K562 treated with DMSO at 1 percent for 12 hours (cell line): ENCODE results near the gene B4GALT1. TPM values are rescaled to one million over a fixed set of nuclear protein-coding genes. Genes with fewer than 3 reads are reported as not detected.

Experiments
- total RNA-seq: library from RNA; unstranded; fragments of 300-600 nt; gene quantifications from 2 replicates; pipeline ENCODE4 v1.2.3, GENCODE V29; 2022; ENCODE audit not compliant: insufficient read depth

The B4GALT1 gene, protein sequence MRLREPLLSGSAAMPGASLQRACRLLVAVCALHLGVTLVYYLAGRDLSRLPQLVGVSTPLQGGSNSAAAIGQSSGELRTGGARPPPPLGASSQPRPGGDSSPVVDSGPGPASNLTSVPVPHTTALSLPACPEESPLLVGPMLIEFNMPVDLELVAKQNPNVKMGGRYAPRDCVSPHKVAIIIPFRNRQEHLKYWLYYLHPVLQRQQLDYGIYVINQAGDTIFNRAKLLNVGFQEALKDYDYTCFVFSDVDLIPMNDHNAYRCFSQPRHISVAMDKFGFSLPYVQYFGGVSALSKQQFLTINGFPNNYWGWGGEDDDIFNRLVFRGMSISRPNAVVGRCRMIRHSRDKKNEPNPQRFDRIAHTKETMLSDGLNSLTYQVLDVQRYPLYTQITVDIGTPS
- 13.1 and 39.9 TPM in 2 replicates for total RNA-seq

DNA sequence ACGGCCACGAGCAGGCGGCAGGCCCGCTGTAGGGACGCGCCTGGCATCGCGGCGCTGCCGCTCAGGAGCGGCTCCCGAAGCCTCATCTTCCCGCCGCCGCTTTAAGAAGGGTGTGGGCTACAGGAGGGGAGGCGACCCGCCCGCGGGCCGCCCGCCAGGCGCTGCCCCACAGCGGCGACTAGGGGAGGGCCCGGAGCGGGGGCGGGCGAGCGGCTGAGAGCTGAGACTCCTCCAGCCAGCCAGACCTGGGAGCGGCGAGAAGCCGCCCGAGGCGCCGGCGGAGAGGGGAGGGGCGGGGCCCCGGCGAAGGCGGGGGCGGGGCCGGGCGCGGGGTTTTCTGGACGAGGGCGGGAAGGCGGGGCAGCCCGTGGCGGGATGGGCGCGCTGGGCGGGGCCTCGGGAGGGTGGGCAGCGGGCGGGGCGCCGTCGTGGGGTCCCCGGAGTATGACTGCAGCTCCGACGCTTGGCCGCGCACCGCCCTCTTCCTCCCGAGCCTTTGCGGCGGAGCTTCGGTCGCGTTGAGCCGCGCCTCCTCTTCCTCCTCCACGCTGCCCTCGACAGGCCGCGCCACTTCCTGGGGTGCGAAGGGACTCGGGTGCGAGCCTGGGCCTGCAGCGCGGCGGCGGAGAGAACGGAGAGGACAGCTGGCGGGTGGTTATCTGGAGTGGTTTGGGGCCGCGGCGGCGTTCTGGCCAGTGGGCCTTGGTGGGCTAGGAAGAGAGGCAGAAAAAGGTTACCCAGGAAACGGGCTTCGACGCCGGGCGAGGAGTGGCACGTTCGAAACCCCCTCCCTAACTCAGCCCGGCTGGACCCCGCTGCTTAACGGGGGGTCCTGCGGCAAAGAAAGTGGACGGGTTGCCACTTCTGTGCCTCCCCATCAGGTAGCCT lies at the start of gene B4GALT1:
B4GALT1 (minus strand) TSS at position 253 of the 888 bp plus-strand sequence; CDS start at position 86, 167 bp downstream.

DNA sequence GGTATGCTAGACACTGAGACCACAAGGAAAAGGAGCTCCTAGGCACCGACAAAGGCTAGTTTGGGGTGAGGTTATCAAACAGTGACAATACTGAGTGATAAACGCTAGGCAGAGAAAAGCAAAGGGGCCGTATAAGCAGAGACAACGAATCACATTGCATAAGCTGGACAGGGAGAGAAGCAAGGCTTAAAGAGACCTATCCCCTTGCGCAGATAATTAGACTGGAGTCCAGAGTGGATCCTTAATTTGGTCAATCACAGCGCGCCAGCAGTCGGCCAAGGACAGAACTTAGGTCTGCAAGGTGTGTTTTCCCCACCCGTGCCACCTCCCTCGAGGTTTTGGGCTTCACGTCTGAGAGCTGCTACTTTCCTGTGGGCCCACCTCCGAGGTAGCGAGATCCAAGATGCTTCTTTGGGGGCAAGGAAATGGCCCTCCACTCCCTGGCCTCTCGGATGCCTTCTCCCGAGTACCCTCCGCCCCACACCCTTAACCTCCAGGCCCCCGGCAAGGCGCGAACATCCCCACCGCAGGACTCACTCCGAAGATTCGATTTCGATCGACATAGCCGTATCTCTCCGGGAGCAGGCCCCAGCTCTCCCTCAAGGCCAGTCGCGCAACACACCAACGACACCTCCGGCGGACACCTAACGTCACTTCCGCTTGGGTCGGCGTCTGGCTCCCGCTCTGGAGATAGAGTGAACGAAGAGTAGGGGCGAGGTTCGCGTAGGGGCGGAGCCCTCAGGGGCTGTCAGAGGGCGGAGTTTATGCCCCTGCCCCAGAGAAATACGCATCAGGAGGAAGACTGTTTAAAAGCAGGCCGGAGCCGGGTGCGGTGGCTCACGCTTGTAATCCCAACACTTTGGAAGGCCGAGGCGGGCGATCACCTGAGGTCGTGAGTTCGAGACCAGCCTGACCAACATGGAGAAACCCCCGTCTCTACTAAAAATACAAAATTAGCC lies 90.8 kb downstream of the B4GALT1 start, which contains the start of gene SMU1:
SMU1 (minus strand) TSS at position 629 of the 959 bp plus-strand sequence; CDS start at position 563, 66 bp downstream.

Other genes starting within 250 kb of the B4GALT1 start
- 25.2 and 34.3 TPM in 2 replicates for gene APTX, start 165.7 kb downstream of the B4GALT1 start, total RNA-seq
- gene DNAJA1, start 142.1 kb downstream of the B4GALT1 start, total RNA-seq = 123 and 165 TPM in 2 replicates
- gene SMU1, start 90.7 kb downstream of the B4GALT1 start, total RNA-seq = 5.1 and 11.5 TPM in 2 replicates
- gene SPINK4, start 72.8 kb upstream of the B4GALT1 start, total RNA-seq = not detected in 2 replicates
- 102 and 105 TPM in 2 replicates for gene BAG1, start 97.4 kb upstream of the B4GALT1 start, total RNA-seq
- 55.2 and 62.3 TPM in 2 replicates for gene CHMP5, start 97.7 kb upstream of the B4GALT1 start, total RNA-seq
- gene NFX1, start 123.2 kb upstream of the B4GALT1 start, total RNA-seq = 9.1 and 19.3 TPM in 2 replicates
- gene AQP7, start 235.2 kb upstream of the B4GALT1 start, total RNA-seq = not detected in 2 replicates